CD4-positive, alpha-beta T cell treated with Interleukin-15 for 4 hours (primary cell): ENCODE measurements around the gene C3orf38.
"Not testable (repeated sequence)": the region's sequence is repeated elsewhere in the genome, so short reads cannot be mapped to it uniquely, and the experiment has no call there.

ENCODE experiments used
- DNase-seq: peaks from one replicate; pipeline ENCODE4 v3.0.0-alpha.2; 2020; ENCODE audit warnings: low spot score

Gene C3orf38

DNA sequence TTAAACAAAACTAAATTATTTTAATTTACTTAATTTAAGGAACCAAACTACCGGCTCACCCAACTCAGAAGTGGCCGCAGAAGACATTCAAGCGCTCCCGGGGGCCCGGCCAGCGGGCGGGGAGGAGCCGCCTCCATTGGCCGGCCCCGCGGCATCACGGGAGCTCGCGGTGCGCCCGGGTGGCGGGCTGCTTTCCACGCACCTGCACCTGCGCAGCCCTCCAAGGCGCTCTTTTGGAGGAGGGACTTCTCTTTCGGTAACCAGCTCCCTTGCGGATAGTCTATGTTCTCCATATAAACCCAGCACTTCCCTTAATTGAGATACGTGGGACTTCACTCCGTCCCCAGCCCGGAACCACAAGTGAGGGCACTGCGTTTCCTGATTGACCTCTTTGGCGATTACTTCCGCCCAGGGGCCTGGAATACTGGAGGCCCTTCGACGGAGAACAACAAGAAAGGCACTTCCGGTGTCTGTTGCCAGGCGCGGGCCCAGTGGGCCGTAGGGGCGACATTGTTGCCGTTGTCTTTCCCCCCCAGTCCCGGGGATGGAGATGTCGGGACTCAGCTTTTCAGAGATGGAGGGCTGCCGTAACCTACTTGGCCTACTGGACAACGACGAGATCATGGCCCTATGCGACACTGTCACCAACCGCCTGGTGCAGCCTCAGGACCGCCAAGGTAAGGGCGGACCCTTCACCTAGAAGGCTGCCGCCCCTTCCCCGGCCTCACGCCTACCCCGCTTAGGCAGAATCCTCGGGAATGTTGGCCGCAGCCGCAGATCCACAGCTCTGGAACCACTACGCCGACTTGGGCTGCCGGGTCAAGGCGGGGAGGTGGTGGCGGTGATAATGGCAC is at the start of gene C3orf38:
Gene C3orf38, plus strand, starts transcription at position 451 of the 854 bp plus-strand sequence. Its CDS starts 94 bp downstream, at position 545.
- peak; percentile 75 for DNase-seq

DNA sequence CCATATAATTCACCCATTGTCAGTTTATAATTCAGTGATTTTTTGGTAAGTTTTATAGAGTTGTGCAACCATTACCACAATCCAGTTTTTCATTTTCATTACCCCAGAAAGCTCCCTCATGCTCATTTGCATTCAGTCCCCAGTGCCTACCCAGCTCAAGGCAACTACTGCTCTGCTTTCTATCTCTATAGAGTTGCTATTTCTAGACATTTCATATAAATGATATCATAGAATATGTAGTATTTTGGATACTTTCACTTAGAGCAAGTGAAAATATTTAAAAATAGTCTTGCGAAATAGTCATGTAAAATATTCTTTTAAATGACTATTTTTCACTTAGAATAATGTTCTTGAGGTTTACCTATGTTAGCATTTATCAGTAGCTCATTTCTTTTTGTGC is 48.6 kb upstream of the C3orf38 start:
- no peak for DNase-seq

DNA sequence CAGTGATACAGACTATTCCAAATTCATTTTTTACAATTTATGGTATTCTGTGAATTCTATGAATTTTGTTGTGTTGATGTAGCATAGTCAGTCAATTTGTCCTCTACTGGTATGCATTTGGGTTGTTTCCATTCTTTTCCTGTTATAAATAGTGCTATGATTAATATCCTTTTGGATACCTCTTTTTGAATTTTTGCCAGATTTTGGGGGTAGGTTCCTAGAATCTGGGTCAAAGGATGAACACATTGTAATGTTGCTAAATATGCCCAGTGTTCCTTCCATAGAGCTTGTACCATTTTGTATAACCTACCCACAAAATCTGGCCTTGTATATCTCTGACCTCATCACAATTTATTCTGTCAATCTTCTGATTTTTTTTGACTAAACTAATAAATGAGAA is 44.4 kb upstream of the C3orf38 start:
- no peak for DNase-seq

DNA sequence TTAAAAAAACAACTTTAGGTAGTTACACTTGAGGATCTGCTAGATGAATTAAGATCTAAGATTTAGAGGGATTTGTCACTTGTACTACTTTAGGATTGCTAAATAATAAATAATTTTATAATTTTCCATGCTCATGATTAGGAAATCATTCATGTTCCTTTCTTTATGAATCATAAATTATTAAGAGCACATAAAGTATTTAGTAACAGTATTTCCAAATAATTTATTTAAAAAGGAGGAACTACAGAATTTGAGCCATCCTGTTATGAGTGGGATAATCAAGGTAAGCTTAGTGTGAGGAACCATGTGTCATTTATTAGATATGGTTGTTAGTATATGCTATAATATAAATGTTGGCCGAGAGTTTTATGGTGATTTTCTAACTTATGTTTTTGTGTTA is 37.5 kb upstream of the C3orf38 start:
- DNase-seq = no peak

DNA sequence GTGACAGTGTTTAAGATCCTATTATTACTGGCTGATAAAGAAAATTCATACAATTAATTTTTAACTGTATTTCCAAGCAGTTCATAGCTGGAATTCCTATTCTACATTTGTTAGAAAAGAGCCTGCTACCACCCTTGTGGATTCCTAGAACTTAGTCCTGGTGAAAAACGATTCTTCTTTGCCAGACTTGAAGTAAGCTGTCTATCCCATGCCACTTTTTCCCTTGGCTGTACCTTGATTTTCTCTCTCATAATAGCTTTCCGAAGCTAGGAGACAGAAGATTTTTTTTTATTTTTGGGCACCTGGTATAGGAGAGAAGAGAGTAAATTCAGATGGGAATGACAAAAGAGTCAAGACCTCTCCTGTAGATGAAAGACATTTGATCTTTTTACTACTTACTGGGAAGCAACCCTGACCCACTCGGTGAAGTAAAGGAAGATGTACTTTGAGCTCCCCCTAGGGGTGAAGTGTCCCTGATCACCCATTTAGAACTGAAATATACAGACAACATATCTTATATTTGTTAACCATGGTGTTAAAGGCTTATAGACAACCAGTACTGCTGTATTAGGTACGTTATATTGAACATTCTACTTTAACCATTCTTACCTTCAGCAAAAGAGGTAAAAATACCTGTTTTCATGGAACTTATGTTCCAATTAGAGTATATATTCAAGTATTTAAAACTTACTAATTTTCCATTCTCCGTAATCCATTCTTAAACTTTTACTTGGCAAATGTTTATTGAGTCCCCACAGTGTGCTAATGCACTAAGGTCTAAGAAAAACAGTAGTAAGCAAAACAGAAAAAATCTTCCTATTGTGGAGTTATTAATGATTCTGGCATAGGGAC is 36.2 kb upstream of the C3orf38 start:
- peak; percentile 78 for DNase-seq

DNA sequence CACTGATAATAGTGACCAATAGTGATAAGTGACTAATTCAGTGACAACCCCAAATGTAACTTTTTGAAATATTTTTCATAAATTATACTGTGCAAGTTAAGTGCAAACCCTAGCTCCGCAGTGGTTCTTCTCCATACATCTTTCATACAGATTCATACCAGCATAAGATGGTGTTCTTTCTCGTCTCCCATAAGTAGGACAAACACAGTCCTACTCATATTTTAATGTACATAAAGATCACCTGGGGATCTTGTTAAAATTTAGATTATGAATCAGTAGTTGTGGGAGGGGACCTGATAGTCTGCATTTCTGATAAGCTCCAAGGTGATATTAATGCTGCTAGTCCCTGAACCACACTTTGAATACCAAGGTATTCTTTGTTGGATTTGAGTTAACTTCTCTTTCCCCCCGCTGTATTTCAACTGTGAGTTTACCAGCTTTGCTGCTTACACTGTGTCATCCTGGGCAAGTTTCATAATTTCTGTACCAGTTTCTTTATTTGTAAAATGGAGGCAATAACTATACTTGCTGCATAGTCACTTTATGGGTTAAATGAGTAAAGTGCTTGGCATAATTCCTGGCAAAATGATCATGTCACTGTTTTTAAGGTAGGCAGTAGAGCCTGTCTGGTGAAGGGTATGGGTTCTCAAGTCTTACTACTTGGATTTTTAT is 34.7 kb upstream of the C3orf38 start:
- DNase-seq = no peak

DNA sequence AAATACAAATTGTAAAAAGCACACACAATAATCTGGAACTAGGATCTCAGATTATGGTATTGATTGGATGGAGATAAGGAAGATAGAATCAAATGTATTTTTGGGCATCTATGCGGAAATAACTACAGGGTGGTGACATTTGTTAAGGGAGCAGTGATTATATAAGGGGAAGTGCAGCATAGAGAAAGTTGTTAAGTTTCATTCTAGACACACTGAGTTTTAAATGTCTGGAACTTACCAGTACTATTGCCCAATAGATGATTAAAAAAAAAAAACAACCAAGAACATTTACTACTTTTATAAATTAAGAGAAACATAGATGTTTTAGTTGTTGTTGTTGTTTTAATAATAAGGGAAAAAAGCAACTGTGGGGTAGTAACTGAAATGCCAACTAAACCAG is 32.1 kb upstream of the C3orf38 start:
- no peak for DNase-seq

DNA sequence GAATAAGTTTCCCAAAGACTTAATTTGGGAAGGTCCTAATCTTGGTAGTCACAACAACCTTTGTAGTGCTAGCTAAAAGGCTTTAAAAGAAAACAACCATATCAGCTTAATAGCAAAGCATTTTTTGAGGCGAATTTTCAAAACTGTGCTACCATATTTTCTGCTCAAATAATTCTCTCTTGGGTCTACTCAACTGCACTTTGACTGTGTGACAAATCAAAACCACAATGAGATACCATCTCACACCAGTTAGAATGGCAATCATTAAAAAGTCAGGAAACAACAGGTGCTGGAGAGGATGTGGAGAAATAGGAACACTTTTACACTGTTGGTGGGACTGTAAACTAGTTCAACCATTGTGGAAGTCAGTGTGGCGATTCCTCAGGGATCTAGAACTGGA is 31.2 kb upstream of the C3orf38 start:
- not testable (repeated sequence) for DNase-seq

DNA sequence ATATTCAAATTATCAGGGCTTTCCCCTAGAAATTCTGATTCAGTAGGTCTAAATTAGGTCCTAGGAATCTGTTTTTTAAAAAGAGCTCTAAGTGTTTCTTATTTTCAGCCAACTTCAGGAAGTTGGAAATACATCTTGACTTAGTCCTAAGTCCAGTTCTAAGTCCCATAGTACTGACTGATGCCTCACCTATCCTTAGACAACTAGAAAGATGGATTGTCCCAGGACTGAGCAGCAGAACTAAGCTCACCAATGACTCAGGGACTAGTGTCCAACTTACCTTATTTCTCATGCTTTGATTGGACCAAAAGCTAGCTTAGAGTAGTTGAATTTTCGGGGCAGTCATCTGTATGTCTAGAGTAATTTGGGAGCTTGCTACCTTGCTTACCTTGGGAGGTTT is 26.2 kb upstream of the C3orf38 start:
- no peak for DNase-seq

DNA sequence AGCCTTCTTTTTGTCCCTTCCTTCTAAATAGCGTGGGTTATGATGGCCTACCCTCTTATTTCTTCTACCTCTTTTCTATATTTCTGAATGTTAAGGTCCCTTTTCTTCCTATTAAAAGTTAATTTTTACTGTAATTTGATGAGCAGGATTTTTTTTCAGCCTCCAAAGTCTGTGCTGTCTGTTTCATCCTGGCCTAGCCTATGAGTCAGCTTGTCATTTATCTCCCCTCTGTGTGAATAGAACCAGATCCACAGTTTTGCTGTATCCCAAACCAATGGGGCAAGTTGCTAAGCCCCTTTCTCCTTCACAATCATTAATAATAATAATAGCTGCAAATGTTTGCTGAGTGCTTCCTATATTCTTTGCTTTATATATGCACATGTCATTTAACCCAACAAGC is 18.1 kb upstream of the C3orf38 start:
- DNase-seq = no peak

DNA sequence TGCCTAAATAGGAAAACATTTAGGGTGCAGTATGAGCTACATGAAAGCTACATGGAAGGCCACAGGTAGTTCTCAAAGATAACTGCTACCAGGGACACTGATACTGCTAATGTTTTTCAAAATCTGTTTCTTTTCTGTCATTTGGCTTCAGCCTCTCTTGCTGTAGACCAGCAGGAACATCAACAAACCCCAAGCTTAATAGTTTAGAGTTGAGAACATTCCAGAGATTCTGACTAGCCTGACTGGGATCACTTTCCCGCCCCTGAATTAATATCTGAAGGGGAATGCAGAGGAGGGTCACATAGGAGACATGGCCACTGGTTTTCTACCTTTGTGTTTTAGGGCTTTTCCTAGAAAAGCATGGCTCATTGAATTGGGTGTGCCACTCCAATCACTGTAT is 16.9 kb upstream of the C3orf38 start:
- DNase-seq = no peak

DNA sequence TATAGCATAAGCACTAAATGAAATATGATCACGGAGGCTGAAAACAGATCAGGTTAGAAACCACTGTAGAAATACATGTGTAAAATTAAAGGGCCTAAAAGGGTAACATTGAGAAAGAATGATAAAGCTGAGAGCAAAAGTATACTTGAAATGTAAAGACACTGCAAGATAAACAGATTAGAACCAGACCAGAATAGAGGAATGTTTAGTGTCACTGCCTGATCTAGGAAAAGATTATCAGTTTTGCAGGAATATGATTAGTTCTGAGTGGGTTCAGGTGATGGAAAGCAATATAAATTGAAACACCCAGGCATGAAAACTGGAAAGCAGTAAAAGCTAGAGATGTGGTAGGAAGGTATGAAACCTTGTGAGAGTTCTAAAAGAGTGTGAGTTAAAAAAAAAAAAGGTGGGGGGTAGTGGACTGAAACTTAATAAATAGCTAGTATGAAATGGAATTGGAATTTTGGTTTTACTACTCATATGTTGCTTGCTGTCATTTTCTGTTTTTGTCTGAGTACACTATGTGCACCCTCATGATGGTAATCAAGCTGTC is 16.0 kb upstream of the C3orf38 start:
- no peak for DNase-seq

DNA sequence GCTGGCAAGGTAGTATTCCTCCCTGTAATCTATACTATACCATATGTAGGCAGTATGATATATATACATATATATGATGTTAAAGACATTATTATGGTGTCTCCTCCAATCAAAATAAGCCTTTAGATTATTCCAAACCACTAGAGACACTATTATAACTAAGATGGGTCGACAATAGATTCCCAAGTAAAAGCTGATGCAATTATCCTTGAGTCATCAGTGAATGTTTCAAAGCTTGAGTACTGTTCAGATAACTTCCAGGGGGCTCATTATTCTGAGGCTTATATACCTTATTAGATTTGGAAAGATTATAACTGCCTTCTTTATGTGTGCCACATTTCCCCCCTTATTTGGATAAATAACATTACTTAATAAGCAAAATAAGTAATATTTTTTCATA is 11.9 kb upstream of the C3orf38 start:
- DNase-seq = no peak

DNA sequence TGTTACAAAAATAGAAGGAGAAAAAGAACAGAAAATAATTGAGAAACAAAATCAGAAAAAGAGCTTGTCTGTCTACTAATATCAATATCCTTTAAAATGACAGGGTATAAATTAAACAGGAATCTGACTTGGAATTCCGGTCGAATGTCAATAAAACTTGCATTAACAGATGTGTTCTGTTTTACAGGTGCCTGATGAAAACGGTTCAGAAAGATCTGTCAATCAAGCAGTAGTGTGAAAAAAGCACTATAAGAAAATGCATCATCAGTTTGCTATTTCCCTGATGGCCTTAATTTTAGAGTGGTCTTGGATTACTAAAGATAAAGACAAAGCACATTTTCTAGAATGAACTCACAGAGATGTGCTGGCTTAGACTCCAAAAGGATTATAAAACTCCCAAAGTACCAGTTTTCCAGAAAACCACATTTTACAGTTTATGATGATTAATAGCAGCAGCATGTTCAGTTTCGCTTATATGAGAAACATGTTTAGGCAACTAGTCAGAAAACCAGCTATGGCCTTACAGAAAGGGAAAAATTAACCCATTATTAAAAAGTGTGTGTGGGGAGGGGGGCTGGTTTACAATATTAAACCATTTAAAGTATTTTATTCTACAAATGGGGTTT is 8.2 kb upstream of the C3orf38 start:
- no peak for DNase-seq

DNA sequence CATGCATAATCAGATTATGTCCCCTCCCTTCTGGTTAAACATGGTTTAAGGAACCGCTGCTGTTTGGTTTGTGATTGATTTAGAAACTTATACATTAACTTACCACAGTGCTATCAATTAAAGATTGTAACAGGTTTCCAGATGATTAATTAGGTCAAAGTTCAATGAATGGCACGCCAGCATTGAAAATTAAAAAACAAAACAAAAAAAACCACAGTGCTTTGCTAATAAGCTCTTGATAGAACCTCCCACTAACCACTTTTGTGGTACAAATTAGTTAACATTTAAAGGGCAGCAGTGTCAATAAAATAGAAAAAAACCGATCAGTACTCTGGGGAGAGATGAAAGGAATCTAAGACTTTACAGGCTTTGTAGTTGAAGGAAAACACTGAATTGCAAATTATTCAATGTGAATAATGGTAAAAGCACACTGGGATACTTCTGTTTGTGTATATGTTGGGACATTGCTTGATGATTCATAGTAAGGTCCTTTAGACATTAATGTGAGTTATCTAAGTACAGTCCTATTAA is 7.6 kb upstream of the C3orf38 start:
- no peak for DNase-seq

DNA sequence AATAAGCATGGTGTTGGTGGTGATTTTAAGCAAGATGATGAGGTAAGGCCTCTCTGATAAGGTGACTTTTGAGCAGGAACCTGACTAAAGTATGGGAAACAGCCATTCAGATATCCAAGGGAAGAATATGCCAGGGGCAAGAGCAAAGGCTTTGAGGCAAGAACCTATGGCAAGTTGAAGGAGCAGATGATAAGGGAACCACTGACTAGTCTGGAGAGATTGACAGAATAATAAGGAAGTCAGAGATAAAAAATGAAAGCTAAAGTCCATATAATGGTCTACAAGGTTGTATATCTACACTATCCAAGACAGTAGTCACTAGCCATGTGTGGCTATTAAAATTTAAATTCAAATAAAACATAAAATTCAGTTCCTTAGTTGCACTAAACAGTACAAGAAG is 2.5 kb upstream of the C3orf38 start:
- no peak for DNase-seq

DNA sequence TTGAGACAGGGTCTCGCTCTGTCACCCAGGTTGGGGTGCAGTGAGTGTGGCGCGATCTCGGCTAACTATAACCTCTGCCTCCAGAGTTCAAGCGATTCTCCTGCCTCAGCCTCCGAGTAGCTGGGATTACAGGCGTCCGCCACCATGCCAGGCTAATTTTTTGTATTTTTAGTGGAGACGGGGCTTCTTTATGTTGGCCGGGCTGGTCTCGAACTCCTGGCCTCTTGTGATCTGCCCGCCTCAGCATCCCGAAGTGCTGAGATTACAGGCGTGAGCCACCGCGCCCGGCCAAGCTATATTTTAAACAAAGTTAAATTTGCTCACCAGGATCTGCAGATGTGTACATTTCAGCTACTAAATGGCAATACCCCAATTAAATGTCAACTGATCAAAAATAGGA is 1.1 kb upstream of the C3orf38 start:
- DNase-seq = no peak

DNA sequence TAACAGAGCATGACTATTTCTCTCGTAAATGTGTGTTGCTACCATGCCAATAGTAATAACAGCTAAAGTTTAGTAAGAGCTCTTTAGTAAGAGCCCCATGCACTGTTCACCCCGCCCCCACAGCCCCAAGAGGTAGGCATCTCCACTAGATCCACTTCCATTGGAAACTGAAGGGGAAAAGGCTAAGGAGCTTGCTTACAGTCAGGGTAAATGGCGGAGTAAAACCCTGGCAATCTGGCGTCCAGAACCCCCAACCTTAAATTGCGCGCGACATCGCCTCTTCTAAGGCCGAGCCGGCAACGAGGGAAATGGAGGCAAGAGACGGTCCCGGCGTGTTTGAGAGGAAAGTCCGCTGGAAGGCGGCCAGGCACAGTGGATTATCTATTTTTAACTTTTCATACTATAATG is 654 bp upstream of the C3orf38 start:
- DNase-seq = no peak

DNA sequence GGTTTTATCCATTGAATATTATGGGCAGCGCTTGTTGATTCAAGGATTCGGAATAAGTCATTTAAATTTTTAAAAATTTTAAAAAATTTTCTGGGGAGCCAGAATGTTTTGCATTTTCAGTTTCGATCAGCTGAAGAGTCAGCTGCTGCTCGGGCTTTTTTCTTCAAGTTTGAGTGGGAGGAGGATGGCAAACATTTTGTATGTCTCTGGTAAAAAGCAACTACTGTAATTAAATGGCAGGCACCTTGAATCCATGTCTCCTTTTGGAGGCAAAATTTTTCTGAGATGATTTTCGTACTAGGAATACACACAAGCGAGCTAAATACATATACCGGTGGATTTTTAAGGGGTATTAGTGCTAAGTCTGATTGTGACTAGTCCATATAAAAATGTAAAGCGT is 612 bp downstream of the C3orf38 start:
- DNase-seq = peak; percentile 25

DNA sequence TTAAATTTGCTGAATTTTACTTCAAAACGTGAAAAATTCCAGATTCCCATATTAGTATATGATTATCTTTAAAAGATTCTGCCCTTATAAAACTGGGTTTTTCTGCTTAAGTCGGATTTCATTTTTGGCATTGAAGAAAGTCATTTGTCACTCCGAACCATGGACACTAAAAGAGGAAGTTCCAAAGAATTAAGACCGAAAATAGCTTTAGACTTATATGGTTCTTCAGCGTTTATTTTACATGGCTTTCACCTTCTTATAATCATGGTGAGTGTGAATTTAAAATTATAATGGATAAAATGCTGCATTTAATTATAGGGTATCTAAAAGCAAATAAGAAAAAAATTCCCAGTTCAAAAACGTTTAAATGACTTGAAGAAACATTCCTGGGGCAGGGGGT is 1.0 kb downstream of the C3orf38 start:
- DNase-seq = no peak

DNA sequence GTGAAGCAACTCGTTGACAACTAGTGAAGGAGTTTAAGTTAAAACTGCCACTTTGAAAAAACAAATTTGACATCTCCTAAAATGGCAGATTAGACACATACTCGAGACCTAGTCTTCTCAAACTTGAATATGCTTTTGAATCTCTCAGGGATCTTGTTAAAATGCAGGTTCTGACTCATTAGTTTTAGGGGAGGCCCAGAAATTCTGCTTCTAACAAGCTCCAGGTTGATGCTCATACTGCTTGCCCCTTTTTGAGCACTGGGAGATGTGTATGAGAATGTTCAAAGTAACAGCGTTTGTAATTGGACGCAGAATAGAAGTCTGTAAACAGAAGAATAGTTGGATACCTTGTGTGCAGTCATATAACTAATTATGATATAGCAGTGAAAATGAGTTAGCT is 1.6 kb downstream of the C3orf38 start:
- DNase-seq = peak; percentile 13

DNA sequence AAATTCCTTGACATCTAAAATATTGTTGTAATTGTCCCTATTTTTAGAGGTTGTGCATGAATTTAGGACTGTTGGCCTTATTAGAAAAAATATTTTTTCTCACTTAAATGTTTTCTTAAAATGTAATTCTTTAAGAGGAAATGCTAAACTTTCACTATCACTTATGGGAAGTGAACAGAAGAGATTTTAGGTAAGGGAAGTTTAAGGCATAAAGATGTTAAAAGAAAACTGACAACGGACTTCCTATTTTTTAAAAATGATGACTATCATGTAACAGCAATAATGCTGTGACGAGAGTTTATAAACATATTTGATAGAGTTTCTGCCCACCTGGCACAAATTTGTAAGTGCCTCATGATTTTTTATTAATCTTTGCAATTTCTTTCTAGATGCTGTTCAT is 3.1 kb downstream of the C3orf38 start:
- no peak for DNase-seq
